Measurements from ENCODE around the gene RNF133. TPM values are rescaled to one million over a fixed set of nuclear protein-coding genes. Genes with fewer than 3 reads are reported as not detected.
A peak's percentile ranks its signal among the peaks of the same experiment; 100 is the strongest.
"Not testable (repeated sequence)": the region's sequence is repeated elsewhere in the genome, so short reads cannot be mapped to it uniquely, and the experiment has no call there.

Gene RNF133
- total RNA-seq, 1 donor from 2014 or later: 0.41 TPM

- FAIRE-seq: no peak
Measured at GRCh38 chr7:122691569-122692235, 7.2 kb downstream of the RNF133 start.

GRCh38 chr7:122689346-122690109 is 9.4 kb downstream of the RNF133 start:
- FAIRE-seq (no peak), DNase-seq (ENCODE audit: low spot score in 2 of 2) (no peak)

More at GRCh38 chr7:122691569-122692235, 7.2 kb downstream of the RNF133 start:
- DNase-seq (ENCODE audit: low spot score in 2 of 2): no peak

GRCh38 chr7:122688400-122688998 is 10.4 kb downstream of the RNF133 start:
- no peak for DNase-seq (ENCODE audit: low spot score in 2 of 2)

GRCh38 chr7:122686360-122686878 is 12.5 kb downstream of the RNF133 start:
- FAIRE-seq: no peak

More at GRCh38 chr7:122688400-122688998, 10.4 kb downstream of the RNF133 start:
- no peak for FAIRE-seq

GRCh38 chr7:122684504-122684903 is 14.4 kb downstream of the RNF133 start:
- no peak for FAIRE-seq

More at GRCh38 chr7:122686360-122686878, 12.5 kb downstream of the RNF133 start:
- DNase-seq (ENCODE audit: low spot score in 2 of 2): no peak

GRCh38 chr7:122682815-122683550 is 15.9 kb downstream of the RNF133 start:
- no peak for DNase-seq (ENCODE audit: low spot score in 2 of 2)
- no peak for FAIRE-seq

More at GRCh38 chr7:122684504-122684903, 14.4 kb downstream of the RNF133 start:
- no peak for DNase-seq (ENCODE audit: low spot score in 2 of 2)

- not testable (repeated sequence) for DNase-seq (ENCODE audit: low spot score in 2 of 2); FAIRE-seq
Measured at GRCh38 chr7:122681186-122681585, 17.7 kb downstream of the RNF133 start.

GRCh38 chr7:122679813-122680212 is 19.1 kb downstream of the RNF133 start:
- no peak for DNase-seq (ENCODE audit: low spot score in 2 of 2)
- no peak for FAIRE-seq

GRCh38 chr7:122679269-122679709 is 19.6 kb downstream of the RNF133 start:
- DNase-seq (ENCODE audit: low spot score in 2 of 2); FAIRE-seq: not testable (repeated sequence)

GRCh38 chr7:122677149-122677548 is 21.8 kb downstream of the RNF133 start:
- FAIRE-seq: no peak

GRCh38 chr7:122676466-122676865 is 22.5 kb downstream of the RNF133 start:
- DNase-seq (ENCODE audit: low spot score in 2 of 2): no peak
- FAIRE-seq: no peak

More at GRCh38 chr7:122677149-122677548, 21.8 kb downstream of the RNF133 start:
- DNase-seq (ENCODE audit: low spot score in 2 of 2): no peak

- DNase-seq (ENCODE audit: low spot score in 2 of 2) (no peak), FAIRE-seq (no peak)
Measured at GRCh38 chr7:122675621-122676020, 23.3 kb downstream of the RNF133 start.

- FAIRE-seq: no peak
- no peak for DNase-seq (ENCODE audit: low spot score in 2 of 2)
Measured at GRCh38 chr7:122675011-122675410, 23.9 kb downstream of the RNF133 start.

- DNase-seq (ENCODE audit: low spot score in 2 of 2): peak in 1 of 2 donors; percentile 14
Measured at GRCh38 chr7:122674502-122674901, 24.4 kb downstream of the RNF133 start.

GRCh38 chr7:122673951-122674350 is 25.0 kb downstream of the RNF133 start:
- FAIRE-seq: no peak
- DNase-seq (ENCODE audit: low spot score in 2 of 2): no peak

More at GRCh38 chr7:122674502-122674901, 24.4 kb downstream of the RNF133 start:
- FAIRE-seq: no peak

GRCh38 chr7:122672536-122672935 is 26.4 kb downstream of the RNF133 start:
- no peak for FAIRE-seq
- DNase-seq (ENCODE audit: low spot score in 2 of 2): no peak

- FAIRE-seq: no peak
Measured at GRCh38 chr7:122663733-122664132, 35.2 kb downstream of the RNF133 start.

GRCh38 chr7:122658856-122659255 is 40.1 kb downstream of the RNF133 start:
- DNase-seq (ENCODE audit: low spot score in 2 of 2): no peak
- no peak for FAIRE-seq

More at GRCh38 chr7:122663733-122664132, 35.2 kb downstream of the RNF133 start:
- DNase-seq (ENCODE audit: low spot score in 2 of 2): no peak

GRCh38 chr7:122653685-122654084 is 45.2 kb downstream of the RNF133 start:
- DNase-seq (ENCODE audit: low spot score in 2 of 2) (no peak), FAIRE-seq (no peak)

- DNase-seq (ENCODE audit: low spot score in 2 of 2): no peak
- FAIRE-seq: no peak
Measured at GRCh38 chr7:122652876-122653275, 46.0 kb downstream of the RNF133 start.

All from frontal cortex (tissue), 4 donors.